Activated gamma-delta T cell treated with anti-CD3 and anti-CD28 coated beads, Interleukin-2, amount 50 U/mL, for 16 hours (primary cell): ENCODE measurements around the gene EPPIN.

Experiments used
- DNase-seq: peaks from one replicate; pipeline ENCODE4 v3.0.0-alpha.2; 2020; ENCODE audit warnings: low read depth

The EPPIN gene

GRCh38 chr20:45538209-45538799 is 8.9 kb downstream of the EPPIN start:
- DNase-seq = no peak

GRCh38 chr20:45527294-45527693 is 19.9 kb downstream of the EPPIN start:
- DNase-seq = no peak

GRCh38 chr20:45523821-45524220 is 23.4 kb downstream of the EPPIN start:
- DNase-seq = no peak

GRCh38 chr20:45518282-45518681 is 28.9 kb downstream of the EPPIN start:
- DNase-seq = no peak

- no peak for DNase-seq
Observed at GRCh38 chr20:45515147-45515913, 31.9 kb downstream of the EPPIN start, which contains the start of gene SPINT3. TSS of gene SPINT3 (minus strand) at chr20:45515622. CDS start at chr20:45515608, 14 bp downstream.

- no peak for DNase-seq
Observed at GRCh38 chr20:45510242-45510862, 36.8 kb downstream of the EPPIN start.

GRCh38 chr20:45509091-45509490 is 38.1 kb downstream of the EPPIN start:
- DNase-seq = no peak

GRCh38 chr20:45508068-45508886 is 38.9 kb downstream of the EPPIN start:
- DNase-seq = no peak

GRCh38 chr20:45507011-45507820 is 40.0 kb downstream of the EPPIN start:
- DNase-seq = no peak

- DNase-seq = no peak
Observed at GRCh38 chr20:45506398-45506797, 40.8 kb downstream of the EPPIN start.

GRCh38 chr20:45503403-45503802 is 43.8 kb downstream of the EPPIN start:
- no peak for DNase-seq

- DNase-seq = no peak
Observed at GRCh38 chr20:45502561-45502960, 44.6 kb downstream of the EPPIN start.

GRCh38 chr20:45501600-45501999 is 45.6 kb downstream of the EPPIN start:
- no peak for DNase-seq

GRCh38 chr20:45500022-45500421 is 47.2 kb downstream of the EPPIN start:
- no peak for DNase-seq

- DNase-seq = no peak
Observed at GRCh38 chr20:45497971-45498494, 49.2 kb downstream of the EPPIN start.

GRCh38 chr20:45496166-45496565 is 51.0 kb downstream of the EPPIN start:
- no peak for DNase-seq

- no peak for DNase-seq
Observed at GRCh38 chr20:45495501-45495941, 51.7 kb downstream of the EPPIN start.
